GM21360 (cell line): ENCODE results near the gene TRPT1.

Experiments
- ATAC-seq: cut with Tn5 transposase; IDR thresholded peaks from one replicate; pipeline ENCODE4 v1.9.1; 2021; ENCODE audit warnings: mild to moderate bottlenecking, moderate library complexity; ENCODE audit not compliant: unreplicated experiment

The TRPT1 gene

DNA sequence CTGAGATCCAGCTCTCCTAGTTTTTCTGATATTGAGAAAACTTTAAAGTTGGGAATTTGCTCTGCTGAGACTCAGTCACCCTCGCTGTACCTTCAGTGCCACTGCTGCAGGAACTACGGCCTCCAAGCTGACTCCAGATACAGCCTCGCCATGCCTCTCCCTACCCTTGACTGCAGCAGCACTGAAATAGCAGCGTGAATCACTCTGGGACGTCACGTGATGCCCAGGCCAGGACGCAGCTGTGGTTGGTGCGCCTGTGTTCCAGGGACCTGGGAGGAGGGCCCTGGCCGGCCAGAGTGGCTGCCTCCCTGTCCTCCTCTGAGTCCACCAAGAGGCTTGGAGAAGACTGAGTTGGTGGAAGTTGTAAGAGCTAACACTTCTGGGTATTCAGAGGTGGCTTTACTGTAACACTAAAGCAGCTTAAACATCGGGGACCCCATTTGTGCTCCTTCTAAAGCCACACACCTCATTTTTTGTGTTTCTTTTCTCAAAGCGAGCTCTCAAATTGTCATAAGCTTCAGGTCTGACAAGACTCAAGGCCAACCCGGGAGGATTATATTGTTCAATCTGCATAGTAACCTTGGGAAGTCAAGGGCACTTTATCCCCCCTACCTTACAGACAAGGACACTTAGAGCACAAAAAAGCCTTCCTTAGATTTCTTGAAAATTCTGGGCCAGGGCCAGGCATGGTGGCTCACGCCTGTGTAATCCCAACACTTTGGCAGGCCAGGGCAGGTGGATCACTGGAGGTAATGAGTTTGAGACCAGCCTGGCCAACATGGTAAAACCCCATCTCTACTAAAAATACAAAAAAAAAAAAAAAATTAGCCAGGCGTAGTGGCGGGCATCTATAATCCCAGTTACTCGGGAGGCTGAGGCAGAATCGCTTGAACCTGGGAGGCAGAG lies 44.2 kb downstream of the TRPT1 start:
- no peak for ATAC-seq

DNA sequence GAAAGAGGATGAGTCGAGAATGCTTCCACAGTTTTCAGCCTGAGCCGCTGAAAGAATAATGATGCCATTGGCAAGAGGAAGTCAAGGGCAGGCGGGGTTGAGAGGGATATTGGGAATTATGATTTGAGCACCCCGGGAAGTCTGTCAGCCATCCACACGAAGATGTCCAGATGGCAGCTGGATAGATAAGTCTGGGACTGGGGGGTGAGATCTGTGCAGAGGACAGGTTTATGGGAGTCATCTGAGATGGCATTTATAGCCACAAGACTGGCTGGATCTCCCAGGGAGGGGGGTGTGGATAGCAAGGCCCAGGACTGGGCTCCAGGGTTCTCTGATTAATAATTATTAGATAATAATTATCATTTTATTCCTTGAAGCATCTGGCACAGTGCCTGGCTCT lies 45.1 kb downstream of the TRPT1 start:
- no peak for ATAC-seq

DNA sequence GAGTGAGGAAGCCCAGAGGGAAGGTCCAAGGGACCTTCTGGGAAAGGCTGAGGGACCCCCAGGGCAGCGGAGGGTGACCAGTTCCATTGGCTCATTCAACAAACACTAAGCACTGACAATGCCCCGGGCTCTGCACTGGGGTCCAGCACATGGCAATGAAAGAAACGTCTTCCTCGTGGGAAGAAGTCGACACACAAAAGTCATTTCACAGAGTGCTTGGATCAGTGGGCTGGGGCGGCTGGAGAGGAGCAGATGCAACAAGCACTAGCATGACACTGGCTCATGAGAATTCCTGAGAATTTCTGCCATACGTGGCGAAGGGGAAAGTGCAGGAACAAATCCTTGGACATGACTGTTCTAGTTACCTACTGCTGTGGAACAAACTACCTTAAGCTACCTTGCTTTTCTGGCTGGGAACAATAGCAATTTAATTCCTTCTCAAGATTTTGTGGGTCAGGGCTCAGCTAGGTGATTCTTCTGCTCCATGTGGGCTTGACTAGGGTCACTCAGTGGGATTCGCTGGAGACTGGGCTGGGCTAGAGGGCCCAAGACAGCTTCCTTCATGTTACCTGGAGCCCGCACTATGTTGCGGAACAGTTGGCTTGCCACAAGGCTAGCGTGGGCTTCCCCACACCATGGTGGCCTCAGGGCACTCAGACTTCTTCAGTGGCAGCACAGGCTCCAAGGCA lies 46.9 kb downstream of the TRPT1 start:
- ATAC-seq: no peak

DNA sequence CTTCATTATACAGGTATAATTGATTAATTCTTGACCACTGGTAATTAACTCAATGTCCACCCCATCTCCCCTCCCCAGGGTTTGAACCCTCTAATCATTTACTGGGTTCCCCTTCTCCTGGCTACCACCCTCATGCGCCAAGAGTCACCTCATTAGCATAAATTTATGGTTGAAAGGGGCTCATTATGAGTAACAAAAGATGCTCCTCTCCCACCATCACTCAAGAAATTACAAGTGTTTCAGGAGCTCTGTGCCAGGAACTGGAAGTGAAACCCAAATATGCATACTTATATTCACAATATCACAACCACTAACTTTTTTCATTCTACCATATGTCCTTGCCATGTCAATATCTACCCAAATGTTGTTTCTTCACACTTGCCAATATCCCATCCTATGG lies 47.8 kb downstream of the TRPT1 start:
- no peak for ATAC-seq

DNA sequence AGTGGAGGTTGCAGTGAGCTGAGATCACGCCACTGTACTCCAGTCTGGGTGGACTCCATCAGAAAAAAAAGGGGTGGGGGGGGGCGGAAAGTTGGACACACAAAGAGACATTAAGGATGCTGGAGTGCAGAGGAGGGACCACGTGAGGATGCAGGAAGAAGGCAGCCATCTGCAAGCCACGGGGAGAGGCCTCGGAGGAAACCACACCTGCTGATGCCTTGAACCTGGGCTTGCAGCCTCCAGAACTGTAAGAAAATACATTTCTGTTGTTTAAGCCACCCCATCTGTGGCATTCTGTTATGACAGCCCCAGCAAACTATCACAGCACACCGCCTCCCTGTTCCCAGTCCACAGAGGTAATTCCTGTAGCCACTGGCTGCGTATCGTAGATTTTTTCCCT lies 49.2 kb downstream of the TRPT1 start:
- ATAC-seq: no peak
